Neural cell (in vitro differentiated cells): Measurements from ENCODE around the gene ZSWIM5. TPM values are rescaled to one million over a fixed set of nuclear protein-coding genes. Genes with fewer than 3 reads are reported as not detected.

ENCODE experiments used
- H2AFZ ChIP-seq: fragments of 200-600, 300-800 bp; sonication (generic), shearing (Covaris generic); 2 replicates; pipeline ENCODE4 v1.6.0; 2014; ENCODE audit warnings: low read depth, mild to moderate bottlenecking, antibody characterized with exemption, low read length, moderate library complexity
- H3F3A ChIP-seq: fragments of 200-600 bp; shearing (Covaris generic); 2 replicates; pipeline ENCODE4 v1.6.1; 2016; ENCODE audit warnings: mild to moderate bottlenecking, moderate library complexity, mixed read lengths, antibody characterized with exemption, low read length; ENCODE audit not compliant: insufficient read depth, poor library complexity, severe bottlenecking
- H3K27ac ChIP-seq: fragments of 200-600, 300-800 bp; sonication (generic), shearing (Covaris generic); 2 replicates; pipeline ENCODE4 v1.5.1; 2014; ENCODE audit warnings: mild to moderate bottlenecking, low read length, moderate library complexity
- H3K27me3 ChIP-seq: fragments of 300-800, 200-600 bp; sonication (generic), shearing (Covaris generic); 2 replicates; pipeline ENCODE4 v1.6.0; 2014; ENCODE audit warnings: mild to moderate bottlenecking, low read depth, low read length, moderate library complexity; ENCODE audit not compliant: insufficient read depth
- H3K36me3 ChIP-seq: fragments of 300-800, 200-600 bp; sonication (generic), shearing (Covaris generic); 2 replicates; pipeline ENCODE4 v1.5.1; 2014; ENCODE audit warnings: mild to moderate bottlenecking, antibody characterized with exemption, low read length, moderate library complexity; ENCODE audit not compliant: insufficient read depth
- H3K4me2 ChIP-seq: fragments of 300-800, 200-600 bp; sonication (generic), shearing (Covaris generic); 2 replicates; pipeline ENCODE4 v1.6.0; 2014; ENCODE audit warnings: mild to moderate bottlenecking, low read length
- H3K4me3 ChIP-seq: fragments of 300-800, 200-600 bp; sonication (generic), shearing (Covaris generic); 2 replicates; pipeline ENCODE4 v1.5.1; 2014; ENCODE audit warnings: mild to moderate bottlenecking, low read length, moderate library complexity
- H3K79me2 ChIP-seq: fragments of 200-600 bp; shearing (Covaris generic); replicated peaks from 2 replicates; pipeline ENCODE4 v1.6.0; 2014; ENCODE audit warnings: mild to moderate bottlenecking, low read length, moderate library complexity; ENCODE audit not compliant: insufficient read depth
- H3K9ac ChIP-seq: fragments of 300-800, 200-600 bp; sonication (generic), shearing (Covaris generic); 2 replicates; pipeline ENCODE4 v1.6.1; 2016; ENCODE audit warnings: mild to moderate bottlenecking, low read length, mixed read lengths
- H3K9me2 ChIP-seq: fragments of 200-600 bp; shearing (Covaris generic); 2 replicates; pipeline ENCODE4 v1.6.1; 2016; ENCODE audit warnings: mild to moderate bottlenecking, low read length, mixed read lengths; ENCODE audit not compliant: insufficient read depth
- H3K9me3 ChIP-seq: fragments of 200-600, 300-800 bp; sonication (generic), shearing (Covaris generic); 2 replicates; pipeline ENCODE4 v1.6.1; 2016; ENCODE audit warnings: mild to moderate bottlenecking, mixed run types, low read length, moderate library complexity, mixed read lengths
- H4K20me1 ChIP-seq: fragments of 200-600 bp; shearing (Covaris generic); 2 replicates; pipeline ENCODE4 v1.6.1; 2016; ENCODE audit warnings: mild to moderate bottlenecking, mixed run types; ENCODE audit not compliant: insufficient read depth
- EP300 ChIP-seq: fragments of 450-650 bp; conservative IDR thresholded peaks from 2 replicates; pipeline ENCODE4 v1.6.1; 2014; ENCODE audit warnings: antibody characterized with exemption, mild to moderate bottlenecking, moderate library complexity; ENCODE audit not compliant: poor library complexity, severe bottlenecking
- EZH2 ChIP-seq: fragments of 200-600, 300-800 bp; shearing (Covaris generic), sonication (generic); IDR thresholded peaks from 2 replicates; pipeline ENCODE4 v1.6.1; 2014; ENCODE audit warnings: antibody characterized with exemption, low read length, borderline replicate concordance, mild to moderate bottlenecking; ENCODE audit not compliant: insufficient read depth, poor library complexity, severe bottlenecking
- MXI1 ChIP-seq: fragments of 450-650 bp; conservative IDR thresholded peaks from 2 replicates; pipeline ENCODE4 v1.6.1; 2014; ENCODE audit warnings: antibody characterized with exemption, mild to moderate bottlenecking; ENCODE audit not compliant: poor library complexity, severe bottlenecking
- POLR2AphosphoS5 ChIP-seq: IDR thresholded peaks from 2 replicates; pipeline ENCODE4 v1.6.1; 2012
- RAD21 ChIP-seq: fragments of 450-650 bp; conservative IDR thresholded peaks from 2 replicates; pipeline ENCODE4 v1.6.1; 2014; ENCODE audit warnings: antibody characterized with exemption, mild to moderate bottlenecking, moderate library complexity
- SMC3 ChIP-seq: fragments of 450-650 bp; conservative IDR thresholded peaks from 2 replicates; pipeline ENCODE4 v1.6.1; 2014; ENCODE audit warnings: antibody characterized with exemption, mild to moderate bottlenecking, moderate library complexity; ENCODE audit not compliant: poor library complexity
- TAF1 ChIP-seq: IDR thresholded peaks from 2 replicates; pipeline ENCODE4 v1.6.1; 2012; ENCODE audit warnings: low read depth
- polyA plus RNA-seq: library from polyadenylated mRNA; depleted of rRNA; stranded (reverse); fragments of >200 nt; gene quantifications from 2 replicates; pipeline ENCODE4 v1.2.3, GENCODE V29; 2014
- TF ChIP-seq, protein P1 (sequence below): IDR thresholded peaks from 2 replicates; pipeline ENCODE4 v1.6.1; 2012; ENCODE audit warnings: borderline replicate concordance
- TF ChIP-seq, protein P2 (sequence below): fragments of 450-650 bp; IDR thresholded peaks from 2 replicates; pipeline ENCODE4 v1.5.1; 2014; ENCODE audit warnings: antibody characterized with exemption, mild to moderate bottlenecking, moderate library complexity; ENCODE audit not compliant: poor library complexity, severe bottlenecking

The ZSWIM5 gene
- polyA plus RNA-seq, 1 donor from 2014 or later = 27.2 TPM

DNA sequence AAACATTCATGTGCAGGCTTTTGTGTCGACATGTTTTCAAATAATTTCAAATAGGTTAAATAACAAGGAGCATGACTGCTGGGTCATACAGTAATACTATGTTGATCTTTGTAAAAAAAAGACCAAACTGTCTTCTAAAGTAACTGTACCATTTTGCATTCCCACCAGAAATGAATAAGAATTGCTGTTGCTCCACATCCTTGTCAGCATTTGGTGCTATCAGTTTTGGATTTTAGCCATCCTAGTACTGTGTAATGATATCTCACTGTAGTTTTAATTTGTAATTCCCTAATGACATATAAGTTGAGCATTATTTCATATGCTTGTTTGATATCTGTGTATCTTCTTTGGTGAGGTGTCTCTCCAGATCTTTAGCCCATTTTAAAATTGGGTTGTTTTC is 182.7 kb downstream of the ZSWIM5 start:
- no peaks in the 10 kb centered on the region for H3K36me3 ChIP-seq
- H3K27me3 ChIP-seq = no peaks in the 10 kb centered on the region
- H3K4me2 ChIP-seq = no peak overlapping the region
- TF ChIP-seq, protein P1, sequence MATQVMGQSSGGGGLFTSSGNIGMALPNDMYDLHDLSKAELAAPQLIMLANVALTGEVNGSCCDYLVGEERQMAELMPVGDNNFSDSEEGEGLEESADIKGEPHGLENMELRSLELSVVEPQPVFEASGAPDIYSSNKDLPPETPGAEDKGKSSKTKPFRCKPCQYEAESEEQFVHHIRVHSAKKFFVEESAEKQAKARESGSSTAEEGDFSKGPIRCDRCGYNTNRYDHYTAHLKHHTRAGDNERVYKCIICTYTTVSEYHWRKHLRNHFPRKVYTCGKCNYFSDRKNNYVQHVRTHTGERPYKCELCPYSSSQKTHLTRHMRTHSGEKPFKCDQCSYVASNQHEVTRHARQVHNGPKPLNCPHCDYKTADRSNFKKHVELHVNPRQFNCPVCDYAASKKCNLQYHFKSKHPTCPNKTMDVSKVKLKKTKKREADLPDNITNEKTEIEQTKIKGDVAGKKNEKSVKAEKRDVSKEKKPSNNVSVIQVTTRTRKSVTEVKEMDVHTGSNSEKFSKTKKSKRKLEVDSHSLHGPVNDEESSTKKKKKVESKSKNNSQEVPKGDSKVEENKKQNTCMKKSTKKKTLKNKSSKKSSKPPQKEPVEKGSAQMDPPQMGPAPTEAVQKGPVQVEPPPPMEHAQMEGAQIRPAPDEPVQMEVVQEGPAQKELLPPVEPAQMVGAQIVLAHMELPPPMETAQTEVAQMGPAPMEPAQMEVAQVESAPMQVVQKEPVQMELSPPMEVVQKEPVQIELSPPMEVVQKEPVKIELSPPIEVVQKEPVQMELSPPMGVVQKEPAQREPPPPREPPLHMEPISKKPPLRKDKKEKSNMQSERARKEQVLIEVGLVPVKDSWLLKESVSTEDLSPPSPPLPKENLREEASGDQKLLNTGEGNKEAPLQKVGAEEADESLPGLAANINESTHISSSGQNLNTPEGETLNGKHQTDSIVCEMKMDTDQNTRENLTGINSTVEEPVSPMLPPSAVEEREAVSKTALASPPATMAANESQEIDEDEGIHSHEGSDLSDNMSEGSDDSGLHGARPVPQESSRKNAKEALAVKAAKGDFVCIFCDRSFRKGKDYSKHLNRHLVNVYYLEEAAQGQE = no peak
- TF ChIP-seq EZH2 = no peak
- TF ChIP-seq POLR2AphosphoS5 = no peak
- TF ChIP-seq, protein P2, sequence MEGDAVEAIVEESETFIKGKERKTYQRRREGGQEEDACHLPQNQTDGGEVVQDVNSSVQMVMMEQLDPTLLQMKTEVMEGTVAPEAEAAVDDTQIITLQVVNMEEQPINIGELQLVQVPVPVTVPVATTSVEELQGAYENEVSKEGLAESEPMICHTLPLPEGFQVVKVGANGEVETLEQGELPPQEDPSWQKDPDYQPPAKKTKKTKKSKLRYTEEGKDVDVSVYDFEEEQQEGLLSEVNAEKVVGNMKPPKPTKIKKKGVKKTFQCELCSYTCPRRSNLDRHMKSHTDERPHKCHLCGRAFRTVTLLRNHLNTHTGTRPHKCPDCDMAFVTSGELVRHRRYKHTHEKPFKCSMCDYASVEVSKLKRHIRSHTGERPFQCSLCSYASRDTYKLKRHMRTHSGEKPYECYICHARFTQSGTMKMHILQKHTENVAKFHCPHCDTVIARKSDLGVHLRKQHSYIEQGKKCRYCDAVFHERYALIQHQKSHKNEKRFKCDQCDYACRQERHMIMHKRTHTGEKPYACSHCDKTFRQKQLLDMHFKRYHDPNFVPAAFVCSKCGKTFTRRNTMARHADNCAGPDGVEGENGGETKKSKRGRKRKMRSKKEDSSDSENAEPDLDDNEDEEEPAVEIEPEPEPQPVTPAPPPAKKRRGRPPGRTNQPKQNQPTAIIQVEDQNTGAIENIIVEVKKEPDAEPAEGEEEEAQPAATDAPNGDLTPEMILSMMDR = no peak
- no peak for TF ChIP-seq TAF1
- TF ChIP-seq RAD21 = no peak
- TF ChIP-seq SMC3 = no peak
- TF ChIP-seq MXI1 = no peak
- no peak for TF ChIP-seq EP300
- no peak overlapping the region for H3K27ac ChIP-seq
- H3K4me3 ChIP-seq = no peak overlapping the region
- no peaks in the 10 kb centered on the region for H3K9me3 ChIP-seq
- H3K9ac ChIP-seq = no peak overlapping the region
- no peaks in the 10 kb centered on the region for H3K9me2 ChIP-seq
- no peak overlapping the region for H2AFZ ChIP-seq
- H3K79me2 ChIP-seq = no peaks in the 10 kb centered on the region
- H3F3A ChIP-seq = no peaks in the 10 kb centered on the region
- no peaks in the 10 kb centered on the region for H4K20me1 ChIP-seq

DNA sequence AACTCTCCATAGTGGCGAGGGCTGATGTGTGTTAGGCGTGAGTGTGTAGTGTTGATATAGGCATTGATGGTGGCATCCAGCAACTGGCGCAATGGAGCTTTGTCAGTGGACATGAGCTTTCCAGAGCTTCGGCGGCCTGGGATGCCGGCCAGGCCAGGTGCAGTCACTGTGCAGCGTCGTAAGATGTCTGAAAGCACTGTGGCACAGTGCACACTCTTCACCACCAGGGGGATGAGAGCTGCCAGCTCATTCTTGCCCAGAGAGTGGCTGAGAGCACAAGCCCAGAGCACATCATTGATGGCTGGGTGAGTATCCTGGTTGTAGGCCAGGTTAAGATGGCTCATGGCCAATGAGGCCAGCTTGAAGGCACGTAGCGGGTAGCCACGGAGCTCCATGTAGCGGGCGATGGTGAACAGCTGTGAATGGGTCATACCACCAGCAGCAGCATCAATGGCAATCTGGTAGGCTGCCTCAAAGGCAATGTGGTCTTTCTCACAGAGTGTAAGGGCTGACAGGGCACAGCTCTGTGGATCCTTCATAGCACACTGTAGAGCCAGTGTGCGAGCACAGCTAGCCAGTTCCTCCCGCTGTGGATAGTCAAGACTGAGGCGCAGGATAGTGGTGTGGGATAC is 187.7 kb downstream of the ZSWIM5 start:
- no peaks in the 10 kb centered on the region for H4K20me1 ChIP-seq
- no peak overlapping the region for H2AFZ ChIP-seq
- no peaks in the 10 kb centered on the region for H3K27me3 ChIP-seq
- TF ChIP-seq, protein P1 = no peak
- TF ChIP-seq EP300 (no peak), TAF1 (no peak), SMC3 (peak; percentile 71), MXI1 (no peak), RAD21 (peak; percentile 55)
- TF ChIP-seq, protein P2 = peak; percentile 58
- H3K27ac ChIP-seq = no peak overlapping the region
- H3K9me2 ChIP-seq = no peaks in the 10 kb centered on the region
- H3K79me2 ChIP-seq = no peaks in the 10 kb centered on the region
- H3K4me2 ChIP-seq = no peak overlapping the region
- H3F3A ChIP-seq = no peaks in the 10 kb centered on the region
- no peaks in the 10 kb centered on the region for H3K36me3 ChIP-seq
- no peak overlapping the region for H3K4me3 ChIP-seq
- no peak overlapping the region for H3K9ac ChIP-seq
- H3K9me3 ChIP-seq = no peaks in the 10 kb centered on the region
